Measurements from ENCODE around the gene MSX1.

Gene MSX1

GRCh38 chr4:4869731-4870571, 10.5 kb downstream of the MSX1 start:
- no peak for DNase-seq (ENCODE audit: low read depth in 2 of 2)

GRCh38 chr4:4870576-4871241, 11.2 kb downstream of the MSX1 start:
- DNase-seq (ENCODE audit: low read depth in 2 of 2), result no peak

DNA sequence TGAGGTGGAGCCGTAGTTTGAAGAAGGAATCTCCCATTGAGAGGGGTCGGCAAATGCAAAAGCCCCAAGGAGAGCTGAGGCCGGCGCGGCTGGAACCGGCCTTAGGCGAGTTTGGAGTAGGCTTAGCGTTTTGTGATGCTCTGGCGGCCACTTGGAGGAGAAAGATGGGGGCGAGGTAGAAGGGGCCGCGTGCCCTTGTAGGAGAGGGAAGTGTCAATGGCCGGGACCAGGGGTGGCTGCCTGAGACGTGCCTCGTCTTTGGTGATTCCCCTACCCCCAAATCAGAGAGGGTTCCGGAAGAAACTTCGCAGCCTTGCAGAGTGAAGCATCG, 11.7 kb downstream of the MSX1 start:
- DNase-seq (ENCODE audit: low read depth in 2 of 2), result no peak

DNA sequence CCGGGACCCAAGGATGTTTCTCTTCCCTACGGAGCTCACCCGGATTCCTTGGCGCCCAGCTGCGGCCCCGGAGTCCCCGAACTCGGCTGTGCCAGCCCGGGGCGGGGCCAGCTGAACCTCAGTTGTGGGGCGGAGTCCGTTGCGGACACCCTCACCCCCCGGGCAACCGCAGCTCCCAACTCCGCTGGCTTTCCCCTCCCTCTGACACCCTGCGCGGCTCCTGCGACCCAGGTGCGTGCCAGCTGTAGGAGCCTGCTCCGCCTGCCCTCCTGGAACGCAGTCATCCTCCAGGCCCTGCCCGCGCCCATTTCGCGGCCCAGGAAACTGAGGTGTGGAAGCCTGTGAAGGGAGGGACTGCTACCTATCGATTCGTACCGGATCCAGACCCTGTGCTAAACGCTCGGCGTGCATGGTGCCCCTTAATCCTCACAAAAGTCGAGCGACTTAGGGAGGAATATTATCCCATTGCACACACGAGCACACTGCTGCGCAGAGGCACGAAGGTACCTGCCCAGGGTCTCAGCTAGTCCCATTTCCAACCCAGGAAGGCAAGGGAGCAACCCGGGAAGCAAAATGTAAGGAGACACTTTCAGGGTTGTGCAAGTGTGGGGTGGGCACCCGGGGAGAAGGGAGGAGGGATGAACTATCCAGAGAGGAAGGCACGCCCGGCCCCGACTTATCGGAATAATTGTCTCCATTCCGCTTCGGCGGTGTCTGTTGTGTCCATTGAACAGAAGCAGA, 12.3 kb downstream of the MSX1 start:
- no peak for DNase-seq (ENCODE audit: low read depth in 2 of 2)

DNA sequence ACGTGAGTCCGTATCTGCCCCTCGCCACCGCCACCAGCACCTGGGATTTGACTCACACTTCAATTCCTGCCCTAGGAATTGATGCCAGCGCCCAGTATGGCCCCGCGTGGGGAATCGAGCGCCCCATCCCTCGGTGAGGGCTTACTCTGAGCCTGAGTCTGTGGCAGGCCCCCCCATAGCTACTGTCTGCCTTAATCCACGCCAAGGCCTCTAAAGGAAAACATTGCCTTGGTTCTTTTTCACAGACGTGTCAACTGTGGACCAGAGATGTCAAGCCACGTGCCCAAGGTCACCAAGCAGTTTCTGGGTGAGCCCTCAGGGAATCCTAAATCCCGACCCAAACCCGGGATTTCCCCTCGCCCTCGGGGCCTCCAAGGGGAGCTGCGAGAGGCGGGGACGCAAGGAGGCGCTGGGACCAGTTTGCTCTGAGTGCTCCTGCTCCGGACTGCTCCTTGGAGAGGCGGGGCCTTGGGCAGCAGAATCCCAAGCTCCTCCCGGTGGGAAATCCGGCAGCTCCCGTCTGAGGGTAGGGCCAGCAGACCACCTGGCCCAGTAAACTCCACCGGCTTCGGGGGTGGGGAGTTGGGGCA, 12.9 kb downstream of the MSX1 start:
- no peak for DNase-seq (ENCODE audit: low read depth in 2 of 2)

GRCh38 chr4:4873203-4873602, 13.7 kb downstream of the MSX1 start:
- DNase-seq (ENCODE audit: low read depth in 2 of 2), result no peak

DNA sequence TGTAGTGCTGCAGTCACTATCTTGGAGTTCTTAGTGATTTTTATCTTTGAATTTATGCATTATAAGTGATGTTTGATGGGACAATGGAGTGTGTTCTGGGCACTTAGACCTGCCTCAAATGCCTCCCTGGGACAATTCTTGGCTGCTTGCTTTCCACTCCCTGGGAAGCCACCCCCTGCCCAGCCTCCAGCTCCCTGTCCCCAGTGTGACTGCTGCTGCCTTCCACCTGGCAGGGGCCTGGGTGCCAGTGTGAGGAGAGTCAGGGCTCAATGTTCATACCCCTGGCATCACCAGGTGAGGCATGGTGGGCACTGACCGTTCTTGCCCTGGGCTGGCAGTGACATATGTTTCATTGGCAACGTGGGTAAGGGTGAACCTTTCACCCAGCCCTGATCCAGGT, 14.8 kb downstream of the MSX1 start:
- DNase-seq (ENCODE audit: low read depth in 2 of 2), result no peak

- DNase-seq (ENCODE audit: low read depth in 2 of 2), result no peak
Measured at GRCh38 chr4:4875147-4875546, 15.7 kb downstream of the MSX1 start.

GRCh38 chr4:4875611-4876010, 16.1 kb downstream of the MSX1 start:
- no peak for DNase-seq (ENCODE audit: low read depth in 2 of 2)

DNA sequence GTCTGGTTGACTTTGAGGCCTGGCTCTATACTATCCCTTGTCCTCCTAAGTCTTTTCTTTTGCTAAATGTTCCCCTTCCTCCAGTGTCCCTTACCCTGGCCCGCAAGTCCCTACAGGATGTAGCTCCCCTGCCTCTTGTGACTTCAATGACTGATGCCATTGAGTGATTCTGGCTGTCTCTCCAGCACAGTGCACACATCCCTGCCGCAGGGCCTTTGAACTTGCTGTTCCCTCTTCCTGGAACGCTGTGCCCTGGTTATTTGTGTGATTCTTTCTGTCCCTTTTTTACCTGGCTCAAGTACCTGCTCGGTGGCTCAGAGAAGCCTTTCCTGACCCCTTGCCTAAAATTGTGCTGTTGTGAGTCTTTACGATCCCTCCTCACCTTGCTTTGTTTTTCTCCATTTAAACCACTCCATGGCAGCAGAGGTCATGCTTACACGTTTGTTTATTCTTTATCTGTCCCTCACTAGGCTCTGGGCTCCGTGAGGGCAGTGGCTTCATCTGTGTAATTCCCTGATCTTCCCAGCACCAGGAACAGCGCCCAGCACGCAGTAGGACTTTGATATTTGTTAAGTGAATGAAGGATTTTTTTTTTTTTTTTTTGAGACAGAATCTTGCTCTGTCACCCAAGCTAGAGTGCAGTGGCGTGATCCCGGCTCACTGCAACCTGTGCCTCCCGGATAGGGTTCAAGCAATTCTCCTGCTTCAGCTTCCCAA, 17.6 kb downstream of the MSX1 start:
- DNase-seq (ENCODE audit: low read depth in 2 of 2), result no peak

GRCh38 chr4:4880492-4880891, 21.0 kb downstream of the MSX1 start:
- DNase-seq (ENCODE audit: low read depth in 2 of 2), result no peak

DNA sequence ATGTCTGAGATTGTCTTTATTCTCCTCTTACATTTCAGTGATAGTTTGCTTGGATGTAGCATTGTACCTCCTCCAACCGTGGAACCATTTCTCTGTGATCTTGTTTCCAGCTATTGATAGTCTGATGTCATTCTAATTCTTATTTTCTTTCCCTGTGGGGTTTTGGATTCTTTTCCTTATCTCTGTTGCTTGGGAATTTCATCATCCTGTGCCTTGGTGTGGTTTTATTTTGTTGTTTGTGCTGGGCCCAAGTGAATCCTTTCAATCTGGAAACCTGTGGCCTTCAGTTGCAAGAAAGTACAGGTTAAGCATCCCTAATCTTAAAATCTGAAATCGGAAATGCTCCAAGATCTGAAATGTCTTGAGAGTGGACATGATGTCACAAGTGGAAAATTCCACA, 22.0 kb downstream of the MSX1 start:
- no peak for DNase-seq (ENCODE audit: low read depth in 2 of 2)

DNA sequence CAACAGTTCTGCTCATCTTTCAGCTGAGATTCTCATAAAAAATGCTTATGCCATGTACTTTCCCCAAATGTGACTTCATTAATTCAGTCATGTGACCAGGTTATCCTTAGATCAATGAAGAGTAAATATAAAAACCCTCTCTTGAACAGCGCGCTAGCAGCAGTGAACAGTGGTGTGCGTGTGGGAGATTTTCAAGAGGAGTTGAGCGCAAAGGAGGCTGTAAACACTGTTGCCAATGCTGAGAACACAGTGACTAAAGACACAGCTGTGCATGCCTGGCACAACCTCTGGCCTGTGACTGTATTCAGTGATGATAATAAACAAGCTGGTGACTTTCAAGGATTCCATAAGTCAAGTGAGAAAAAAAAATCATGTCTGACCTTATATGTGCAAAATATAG, 25.1 kb downstream of the MSX1 start:
- no peak for DNase-seq (ENCODE audit: low read depth in 2 of 2)

DNA sequence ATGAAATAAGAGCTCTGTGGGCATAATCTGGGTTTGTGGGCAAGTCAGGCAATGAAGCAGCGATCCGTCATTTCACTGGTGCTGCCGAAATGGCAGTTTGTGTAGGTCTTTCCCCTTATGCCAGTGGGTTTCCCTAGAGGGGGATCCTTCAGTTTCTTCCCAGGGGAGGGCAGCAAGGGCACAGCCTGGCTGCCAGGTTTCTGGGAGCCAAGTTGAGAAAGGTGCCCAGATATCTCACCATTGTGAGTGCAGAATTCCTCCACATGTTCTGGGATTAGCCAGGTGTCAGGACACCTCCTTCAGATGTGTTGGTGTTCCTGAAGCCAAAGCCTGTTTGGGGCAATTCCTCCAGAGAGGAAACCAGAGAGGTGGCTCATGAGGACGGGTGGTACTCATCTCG, 28.0 kb downstream of the MSX1 start:
- no peak for DNase-seq (ENCODE audit: low read depth in 2 of 2)

DNA sequence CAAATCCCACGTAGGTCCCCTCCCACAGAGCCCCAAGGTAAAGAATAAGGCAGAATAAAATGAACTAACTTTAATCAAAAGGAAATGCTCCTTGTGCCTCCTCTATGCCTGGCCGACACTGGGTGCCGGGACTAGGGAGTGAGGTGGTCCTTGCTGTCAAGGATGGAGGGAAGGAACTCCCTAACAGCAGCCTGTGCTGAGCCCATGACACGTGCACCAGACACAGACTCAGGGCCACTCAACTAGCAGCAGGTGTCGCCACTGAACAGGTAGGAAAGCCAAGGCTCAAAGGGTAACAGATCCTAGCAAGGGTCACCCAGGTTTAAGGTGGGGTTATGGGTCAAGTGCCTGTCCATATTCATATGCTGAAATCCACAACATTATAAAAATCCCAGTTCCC, 29.2 kb downstream of the MSX1 start:
- DNase-seq (ENCODE audit: low read depth in 2 of 2), result no peak

GRCh38 chr4:4889781-4890180, 30.3 kb downstream of the MSX1 start:
- DNase-seq (ENCODE audit: low read depth in 2 of 2), result no peak

DNA sequence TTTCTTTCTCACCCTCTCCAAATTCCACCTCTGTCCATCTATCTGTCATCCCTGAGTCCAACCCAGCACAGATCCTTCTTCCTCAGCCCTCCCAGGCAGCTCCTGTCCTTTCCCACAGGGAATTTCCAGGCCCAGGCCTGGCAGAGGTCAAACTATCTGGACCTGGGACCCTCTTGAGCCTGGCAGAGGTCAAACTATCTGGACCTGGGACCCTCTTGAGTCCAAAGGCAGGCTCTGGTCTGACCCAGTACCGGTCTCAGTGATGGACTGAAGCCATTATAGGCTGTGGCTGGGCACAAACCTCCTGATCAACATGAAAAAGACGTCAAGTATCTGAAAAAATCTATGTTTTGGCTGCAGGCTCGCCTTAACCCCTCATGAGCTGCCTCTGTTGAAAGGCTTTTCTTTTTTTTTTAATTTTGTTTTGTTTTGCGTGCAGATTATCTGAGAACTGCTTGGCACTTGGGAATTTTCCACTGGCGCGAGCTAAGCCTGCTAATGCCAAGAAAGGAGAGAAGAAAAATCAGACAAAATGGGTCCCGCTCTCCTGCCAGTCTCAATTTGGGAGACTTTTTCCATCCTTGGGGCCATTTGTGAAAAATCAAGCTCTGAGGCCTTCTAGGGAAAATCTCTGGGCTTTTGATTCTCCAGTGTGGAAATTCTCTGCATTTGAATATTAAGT, 31.2 kb downstream of the MSX1 start:
- DNase-seq (ENCODE audit: low read depth in 2 of 2), result no peak

DNA sequence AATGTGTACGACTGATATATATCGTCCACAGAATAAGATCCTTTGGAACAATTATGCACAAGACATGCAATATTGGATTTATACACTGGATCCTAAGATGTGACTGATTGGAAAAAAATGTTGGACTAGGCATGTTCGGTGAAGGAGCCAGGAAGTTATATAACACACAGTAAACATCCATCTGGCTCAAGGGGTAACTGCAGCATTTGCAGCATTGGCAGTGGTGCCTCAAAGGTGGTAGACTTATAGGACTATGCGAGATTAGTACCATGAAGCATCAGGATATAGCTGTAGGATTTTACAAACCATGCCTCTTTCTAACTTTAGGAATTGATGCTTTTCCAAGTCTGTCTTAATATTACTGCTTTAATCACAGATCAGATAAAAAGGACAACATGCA, 34.3 kb downstream of the MSX1 start:
- DNase-seq (ENCODE audit: low read depth in 2 of 2), result no peak

- DNase-seq (ENCODE audit: low read depth in 2 of 2), result no peak
Measured at GRCh38 chr4:4899202-4899925, 39.9 kb downstream of the MSX1 start.

- no peak for DNase-seq (ENCODE audit: low read depth in 2 of 2)
Measured at GRCh38 chr4:4901877-4902276, 42.4 kb downstream of the MSX1 start.

DNA sequence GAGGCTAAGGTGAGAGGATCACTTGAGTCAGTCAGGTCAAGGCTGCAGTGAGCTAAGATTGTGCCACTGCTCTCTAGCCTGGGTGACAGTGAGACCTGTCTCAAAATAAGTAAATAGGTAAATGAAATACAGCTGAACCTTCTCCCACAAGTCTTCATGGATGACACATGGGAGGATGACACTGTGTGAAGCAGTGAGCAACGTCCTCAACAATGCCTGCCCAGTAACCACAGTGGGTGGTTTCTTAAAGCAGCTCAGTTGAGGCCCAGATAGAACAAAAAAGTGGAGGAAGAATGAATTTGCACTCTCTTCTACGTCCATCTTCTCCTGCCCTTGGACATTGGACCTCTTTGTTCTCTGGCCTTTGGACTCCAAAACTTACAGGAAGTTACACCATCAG, 52.7 kb downstream of the MSX1 start:
- DNase-seq (ENCODE audit: low read depth in 2 of 2), result no peak
